LNCaP clone FGC (cell line): ENCODE data around the gene DUXB.

Source experiments
- DNase-seq: peaks from one replicate; pipeline ENCODE4 v3.0.0-alpha.2; 2011; ENCODE audit warnings: low read depth
- H3K4me3 ChIP-seq: 2 replicates; pipeline ENCODE4 v1.5.1; 2011; ENCODE audit warnings: mild to moderate bottlenecking, low read depth, low read length, control low read depth
- TF ChIP-seq, protein P1 (sequence below): IDR thresholded peaks from 2 replicates; pipeline ENCODE4 v1.5.1; 2012; ENCODE audit warnings: mild to moderate bottlenecking; ENCODE audit not compliant: control insufficient read depth, insufficient read depth; ENCODE audit errors: extremely low read depth

DUXB gene

DNA sequence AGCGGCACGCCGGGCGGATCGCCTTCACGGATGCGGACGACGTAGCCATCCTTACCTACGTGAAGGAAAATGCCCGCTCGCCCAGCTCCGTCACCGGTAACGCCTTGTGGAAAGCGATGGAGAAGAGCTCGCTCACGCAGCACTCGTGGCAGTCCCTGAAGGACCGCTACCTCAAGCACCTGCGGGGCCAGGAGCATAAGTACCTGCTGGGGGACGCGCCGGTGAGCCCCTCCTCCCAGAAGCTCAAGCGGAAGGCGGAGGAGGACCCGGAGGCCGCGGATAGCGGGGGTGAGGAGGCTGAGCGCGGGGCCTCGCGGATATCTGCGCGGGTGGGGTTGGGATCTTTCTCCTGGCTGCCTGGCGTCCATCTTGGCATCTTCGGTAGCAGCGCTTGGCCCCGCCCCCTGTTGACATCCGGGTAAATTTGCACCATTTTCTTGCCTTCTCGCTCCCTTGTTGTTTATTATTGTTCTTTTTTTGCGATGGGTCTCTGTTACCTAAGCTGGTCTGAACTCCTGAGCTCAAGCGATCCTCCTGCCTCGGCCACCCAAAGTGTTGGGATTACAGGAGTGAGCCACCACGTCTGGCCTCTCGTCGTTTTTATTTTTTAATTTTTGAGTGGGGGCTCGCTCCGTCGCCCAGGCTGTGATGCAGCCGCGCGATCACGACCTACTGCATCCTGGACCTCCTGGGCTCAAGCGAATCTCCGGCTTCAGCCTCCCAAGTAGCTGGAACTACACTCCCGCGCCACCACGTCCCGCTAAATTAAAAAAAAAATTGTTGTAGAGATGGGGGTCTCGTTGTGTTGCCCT lies 52.8 kb downstream of the DUXB start:
- no peak for DNase-seq

GRCh38 chr16:75647492-75648264 lies 53.6 kb downstream of the DUXB start, which contains the start of the genes KARS1 and TERF2IP:
TSS of gene KARS1 (minus strand) at chr16:75647665. CDS start at chr16:75647639, 26 bp downstream.
TSS of gene TERF2IP (plus strand) at chr16:75647773. CDS start at chr16:75647883, 110 bp downstream.
- TF ChIP-seq, protein P1, sequence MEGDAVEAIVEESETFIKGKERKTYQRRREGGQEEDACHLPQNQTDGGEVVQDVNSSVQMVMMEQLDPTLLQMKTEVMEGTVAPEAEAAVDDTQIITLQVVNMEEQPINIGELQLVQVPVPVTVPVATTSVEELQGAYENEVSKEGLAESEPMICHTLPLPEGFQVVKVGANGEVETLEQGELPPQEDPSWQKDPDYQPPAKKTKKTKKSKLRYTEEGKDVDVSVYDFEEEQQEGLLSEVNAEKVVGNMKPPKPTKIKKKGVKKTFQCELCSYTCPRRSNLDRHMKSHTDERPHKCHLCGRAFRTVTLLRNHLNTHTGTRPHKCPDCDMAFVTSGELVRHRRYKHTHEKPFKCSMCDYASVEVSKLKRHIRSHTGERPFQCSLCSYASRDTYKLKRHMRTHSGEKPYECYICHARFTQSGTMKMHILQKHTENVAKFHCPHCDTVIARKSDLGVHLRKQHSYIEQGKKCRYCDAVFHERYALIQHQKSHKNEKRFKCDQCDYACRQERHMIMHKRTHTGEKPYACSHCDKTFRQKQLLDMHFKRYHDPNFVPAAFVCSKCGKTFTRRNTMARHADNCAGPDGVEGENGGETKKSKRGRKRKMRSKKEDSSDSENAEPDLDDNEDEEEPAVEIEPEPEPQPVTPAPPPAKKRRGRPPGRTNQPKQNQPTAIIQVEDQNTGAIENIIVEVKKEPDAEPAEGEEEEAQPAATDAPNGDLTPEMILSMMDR, result no peak

More for the DNA sequence above, 52.8 kb downstream of the DUXB start:
- peak overlapping the region; percentile 88 for H3K4me3 ChIP-seq
- TF ChIP-seq, protein P1, result no peak

DNA sequence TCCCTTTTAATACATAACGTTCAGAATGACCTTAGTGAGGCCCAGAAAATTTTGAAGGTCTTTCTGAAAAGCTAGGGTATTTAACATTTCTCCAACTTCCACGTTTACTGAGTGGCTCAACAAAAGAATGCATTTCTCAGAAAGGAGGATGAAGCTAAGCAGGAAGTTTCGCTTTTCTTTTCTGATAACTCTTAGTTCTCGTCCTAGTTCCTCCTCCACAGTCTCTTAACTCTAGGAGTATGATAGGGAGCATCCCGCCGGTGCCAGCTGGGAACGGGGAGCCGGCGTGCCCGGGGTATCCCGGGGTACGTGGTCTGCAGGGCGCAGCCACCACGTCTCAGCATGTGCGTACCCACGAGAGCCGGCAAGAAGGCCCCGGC lies 54.2 kb downstream of the DUXB start:
- H3K4me3 ChIP-seq, result peak overlapping the region; percentile 88
- no peak for DNase-seq
- TF ChIP-seq, protein P1, result no peak

More at GRCh38 chr16:75647492-75648264, 53.6 kb downstream of the DUXB start, which contains the start of the genes KARS1 and TERF2IP:
- DNase-seq, result peak; percentile 66
- peak within 1 kb of the TSS; percentile 88 for H3K4me3 ChIP-seq

- TF ChIP-seq, protein P1, result peak; percentile 41; the same call in 1 of the 2 replicates
- no peak overlapping the region for H3K4me3 ChIP-seq
- DNase-seq, result no peak
Measured at GRCh38 chr16:75644240-75645012, 56.8 kb downstream of the DUXB start.
